GM23338 (cell line): ENCODE results near the gene NRG3. TPM values are rescaled to one million over a fixed set of nuclear protein-coding genes. Genes with fewer than 3 reads are reported as not detected.

Source experiments
- ATAC-seq: fragments of 200-7000 bp; cut with Tn5 transposase; 3 replicates; pipeline ENCODE4 v1.9.1; 2020
- DNase-seq: peaks from one replicate; pipeline ENCODE4 v3.0.0-alpha.2; 2015; ENCODE audit warnings: low spot score
- H2AFZ ChIP-seq: fragments of 200-600 bp; sonication (generic); 2 replicates; pipeline ENCODE4 v1.8.0; 2016; ENCODE audit warnings: antibody characterized with exemption, mild to moderate bottlenecking, moderate library complexity
- H3F3A ChIP-seq: fragments of 200-600 bp; sonication (generic); replicated peaks from 2 replicates; pipeline ENCODE4 v1.8.0; 2017; ENCODE audit warnings: antibody characterized with exemption, mixed run types, low read depth
- H3K27ac ChIP-seq: fragments of 200-600 bp; sonication (generic); 2 replicates; pipeline ENCODE4 v1.6.1; 2016; ENCODE audit warnings: low read depth
- H3K27me3 ChIP-seq: fragments of 200-600 bp; sonication (generic); 2 replicates; pipeline ENCODE4 v1.8.0; 2016; ENCODE audit warnings: mild to moderate bottlenecking, mixed run types, moderate library complexity; ENCODE audit not compliant: insufficient read depth
- H3K36me3 ChIP-seq: fragments of 200-600 bp; sonication (generic); 2 replicates; pipeline ENCODE4 v1.8.0; 2016; ENCODE audit warnings: mild to moderate bottlenecking; ENCODE audit not compliant: insufficient read depth
- H3K4me1 ChIP-seq: fragments of 200-600 bp; sonication (generic); 2 replicates; pipeline ENCODE4 v1.8.0; 2016; ENCODE audit warnings: mild to moderate bottlenecking, moderate library complexity; ENCODE audit not compliant: insufficient read depth
- H3K4me2 ChIP-seq: fragments of 200-600 bp; sonication (generic); 2 replicates; pipeline ENCODE4 v1.7.1; 2017; ENCODE audit warnings: mixed run types
- H3K4me3 ChIP-seq: fragments of 200-600 bp; sonication (generic); 2 replicates; pipeline ENCODE4 v1.6.1; 2016; ENCODE audit warnings: mixed run types
- H3K79me2 ChIP-seq: fragments of 200-600 bp; sonication (generic); replicated peaks from 2 replicates; pipeline ENCODE4 v1.8.0; 2017; ENCODE audit warnings: mild to moderate bottlenecking; ENCODE audit not compliant: insufficient read depth
- H3K9me2 ChIP-seq: fragments of 200-600 bp; sonication (generic); 2 replicates; pipeline ENCODE4 v1.8.0; 2017; ENCODE audit not compliant: insufficient read depth
- H4K20me1 ChIP-seq: fragments of 200-600 bp; sonication (generic); replicated peaks from 2 replicates; pipeline ENCODE4 v1.8.0; 2017; ENCODE audit warnings: mild to moderate bottlenecking; ENCODE audit not compliant: insufficient read depth
- H3K27ac Mint-ChIP-seq: 2 replicates; pipeline ENCODE4 v1.8.0; 2020; ENCODE audit warnings: inconsistent platforms, mild to moderate bottlenecking, moderate library complexity, mixed read lengths
- H3K27me3 Mint-ChIP-seq: 3 replicates; pipeline ENCODE4 v1.8.0; 2022; ENCODE audit warnings: low read depth, mild to moderate bottlenecking, moderate library complexity, mixed read lengths, inconsistent platforms; ENCODE audit not compliant: insufficient read depth, poor library complexity
- H3K36me3 Mint-ChIP-seq: 3 replicates; pipeline ENCODE4 v1.8.0; 2021; ENCODE audit warnings: low read depth, mild to moderate bottlenecking, inconsistent platforms, moderate library complexity, mixed read lengths
- H3K4me1 Mint-ChIP-seq: 3 replicates; pipeline ENCODE4 v1.8.0; 2020; ENCODE audit warnings: mild to moderate bottlenecking, inconsistent platforms, mixed read lengths
- H3K4me3 Mint-ChIP-seq: 3 replicates; pipeline ENCODE4 v1.8.0; 2021; ENCODE audit warnings: moderate library complexity, mild to moderate bottlenecking, inconsistent platforms, mixed read lengths
- H3K9me3 Mint-ChIP-seq: 3 replicates; pipeline ENCODE4 v1.8.0; 2020; ENCODE audit warnings: moderate library complexity, mild to moderate bottlenecking, inconsistent platforms, mixed read lengths
- CREB1 ChIP-seq: fragments of 250-450 bp; sonication (Bioruptor Pico); IDR thresholded peaks from 2 replicates; pipeline ENCODE4 v1.5.0; 2020; ENCODE audit warnings: low read depth, mild to moderate bottlenecking, moderate library complexity
- CTCF ChIP-seq, 2 experiments: fragments of 200-600 bp in 1 of 2; sonication (generic) in 1 of 2; conservative IDR thresholded peaks; 2 replicates each; pipeline versions ENCODE4 v1.5.1 to v1.6.1; 2016 to 2017; ENCODE audit warnings: antibody characterized with exemption in 2 of 2, low read depth in 2 of 2, mild to moderate bottlenecking in 2 of 2, moderate library complexity in 1 of 2
- ETS1 ChIP-seq: IDR thresholded peaks from 2 replicates; pipeline ENCODE4 v1.6.1; 2016; ENCODE audit warnings: antibody characterized with exemption
- EZH2 ChIP-seq: fragments of 200-600 bp; sonication (generic); IDR thresholded peaks from one replicate; pipeline ENCODE4 v1.8.0; 2017; ENCODE audit warnings: antibody characterized with exemption, mild to moderate bottlenecking, low read depth; ENCODE audit not compliant: unreplicated experiment
- EZH2phosphoT487 ChIP-seq: fragments of 200-600 bp; sonication (generic); IDR thresholded peaks from one replicate; pipeline ENCODE4 v1.8.1; 2018; ENCODE audit warnings: antibody characterized with exemption; ENCODE audit not compliant: unreplicated experiment
- JUNB ChIP-seq: IDR thresholded peaks from one replicate; pipeline ENCODE4 v1.6.1; 2016; ENCODE audit warnings: antibody characterized with exemption; ENCODE audit not compliant: unreplicated experiment
- NANOG ChIP-seq: IDR thresholded peaks from 2 replicates; pipeline ENCODE4 v1.6.1; 2016; ENCODE audit warnings: antibody characterized with exemption, borderline replicate concordance
- POLR2AphosphoS5 ChIP-seq: IDR thresholded peaks from 2 replicates; pipeline ENCODE4 v1.6.1; 2016; ENCODE audit warnings: antibody characterized with exemption, low read depth
- ZNF114 ChIP-seq: fragments of 250-450 bp; sonication (Bioruptor Pico); IDR thresholded peaks from 2 replicates; pipeline ENCODE4 v1.5.0; 2020; ENCODE audit warnings: mild to moderate bottlenecking, moderate library complexity
- polyA plus RNA-seq: library from polyadenylated mRNA; unstranded; fragments of >200 nt; fragmentation: Nextera tagmentation; extraction: Ambion mirVana; gene quantifications from 2 replicates; pipeline ENCODE4 v1.2.1, GENCODE V29; 2016
- total RNA-seq: library from RNA; depleted of rRNA; stranded (reverse); fragments of >200 nt; shearing (Covaris generic); gene quantifications from 2 replicates; pipeline ENCODE4 v1.2.3, GENCODE V29; 2014
- TF ChIP-seq, protein P1 (sequence below): fragments of 250-450 bp; sonication (Bioruptor Pico); IDR thresholded peaks from 2 replicates; pipeline ENCODE4 v1.5.0; 2020; ENCODE audit warnings: mild to moderate bottlenecking, moderate library complexity

NRG3 gene
- total and polyA plus RNA-seq, 2 experiments from 2014 or later, result 1.9 to 3.9 TPM

DNA sequence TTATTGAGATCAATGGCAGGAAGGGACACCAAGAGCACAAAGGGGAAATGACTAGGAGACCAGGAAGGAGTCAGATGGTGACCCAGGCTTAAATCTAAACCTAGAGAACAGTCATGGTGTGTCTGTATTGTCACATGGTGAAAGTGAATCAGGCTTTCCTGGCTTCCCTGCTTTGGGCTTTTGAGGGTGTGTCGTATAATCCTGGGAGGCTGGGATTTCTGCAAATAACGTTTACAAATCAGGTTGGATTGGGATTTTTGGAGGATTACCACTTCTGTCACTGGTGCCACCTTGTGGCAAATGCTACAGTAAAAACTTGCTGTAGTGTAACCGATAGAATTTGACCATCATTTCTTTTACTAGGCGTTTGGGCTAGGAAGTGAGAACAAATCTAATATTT lies 502.6 kb downstream of the NRG3 start:
- H4K20me1 ChIP-seq, result no peaks in the 10 kb centered on the region
- H3K36me3 ChIP-seq, result no peaks in the 10 kb centered on the region; the same call in 1 of the 2 replicates
- no peaks in the 10 kb centered on the region for H3K9me2 ChIP-seq
- no peak overlapping the region for H3K4me3 ChIP-seq
- H2AFZ ChIP-seq, result no peak overlapping the region
- ATAC-seq (peak; percentile 61), DNase-seq (peak; percentile 55)
- H3K79me2 ChIP-seq, result no peaks in the 10 kb centered on the region
- H3K27me3 ChIP-seq, result no peaks in the 10 kb centered on the region
- TF ChIP-seq CTCF (conservative IDR thresholded peaks at IDR 0.05; ENCODE audit: low read depth in 2 of 2), result peak; percentile 61 to 68
- TF ChIP-seq EZH2phosphoT487, result no peak
- no peak overlapping the region for H3K4me2 ChIP-seq
- Mint-ChIP-seq H3K4me1 (no peaks in the 10 kb centered on the region), H3K27ac (no peak overlapping the region), H3K36me3 (no peaks in the 10 kb centered on the region), H3K9me3 (no peaks in the 10 kb centered on the region), H3K27me3 (no peaks in the 10 kb centered on the region), H3K4me3 (no peak overlapping the region)
- H3K4me1 ChIP-seq, result no peaks in the 10 kb centered on the region
- no peak overlapping the region for H3K27ac ChIP-seq
- no peaks in the 10 kb centered on the region for H3F3A ChIP-seq

DNA sequence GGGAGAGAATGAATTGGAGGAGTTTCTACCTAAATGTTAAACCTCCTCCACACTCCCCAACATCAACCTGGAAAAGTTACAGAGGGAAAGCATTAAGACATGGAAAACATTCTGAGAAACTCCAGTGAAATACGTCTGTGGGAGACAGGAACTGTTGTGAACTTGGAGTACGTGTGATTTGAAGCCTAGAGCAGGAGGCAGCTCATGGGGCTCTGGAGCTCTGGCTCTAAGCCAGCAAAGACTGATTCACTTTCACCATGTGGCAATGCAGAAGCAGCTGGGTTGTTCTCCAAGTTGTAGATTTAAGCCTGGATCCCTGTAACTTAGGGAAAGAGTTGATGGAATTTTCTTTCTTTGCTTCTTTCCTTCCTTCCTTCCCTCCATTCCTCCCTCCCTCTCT lies 503.2 kb downstream of the NRG3 start:
- H3K9me2 ChIP-seq, result no peaks in the 10 kb centered on the region
- H3K36me3 Mint-ChIP-seq, result no peaks in the 10 kb centered on the region
- no peaks in the 10 kb centered on the region for H3K36me3 ChIP-seq
- H3K27me3 ChIP-seq, result no peaks in the 10 kb centered on the region
- H3K4me1 Mint-ChIP-seq, result no peaks in the 10 kb centered on the region
- no peak overlapping the region for H3K4me3 Mint-ChIP-seq
- H3K4me3 ChIP-seq, result no peak overlapping the region
- H3F3A ChIP-seq, result no peaks in the 10 kb centered on the region
- H3K9me3 Mint-ChIP-seq, result no peaks in the 10 kb centered on the region
- H3K4me1 ChIP-seq, result no peaks in the 10 kb centered on the region
- H3K79me2 ChIP-seq, result no peaks in the 10 kb centered on the region
- H3K4me2 ChIP-seq, result no peak overlapping the region
- H3K27ac ChIP-seq, result no peak overlapping the region
- DNase-seq, result no peak
- H3K27me3 Mint-ChIP-seq, result no peaks in the 10 kb centered on the region
- no peak overlapping the region for H2AFZ ChIP-seq
- no peaks in the 10 kb centered on the region for H4K20me1 ChIP-seq
- no peak overlapping the region for H3K27ac Mint-ChIP-seq
- no peak for ATAC-seq
- TF ChIP-seq CREB1 (CRISPR knock-in tag), result no peak
- no peak for TF ChIP-seq NANOG
- no peak for TF ChIP-seq EZH2
- TF ChIP-seq, protein P1, sequence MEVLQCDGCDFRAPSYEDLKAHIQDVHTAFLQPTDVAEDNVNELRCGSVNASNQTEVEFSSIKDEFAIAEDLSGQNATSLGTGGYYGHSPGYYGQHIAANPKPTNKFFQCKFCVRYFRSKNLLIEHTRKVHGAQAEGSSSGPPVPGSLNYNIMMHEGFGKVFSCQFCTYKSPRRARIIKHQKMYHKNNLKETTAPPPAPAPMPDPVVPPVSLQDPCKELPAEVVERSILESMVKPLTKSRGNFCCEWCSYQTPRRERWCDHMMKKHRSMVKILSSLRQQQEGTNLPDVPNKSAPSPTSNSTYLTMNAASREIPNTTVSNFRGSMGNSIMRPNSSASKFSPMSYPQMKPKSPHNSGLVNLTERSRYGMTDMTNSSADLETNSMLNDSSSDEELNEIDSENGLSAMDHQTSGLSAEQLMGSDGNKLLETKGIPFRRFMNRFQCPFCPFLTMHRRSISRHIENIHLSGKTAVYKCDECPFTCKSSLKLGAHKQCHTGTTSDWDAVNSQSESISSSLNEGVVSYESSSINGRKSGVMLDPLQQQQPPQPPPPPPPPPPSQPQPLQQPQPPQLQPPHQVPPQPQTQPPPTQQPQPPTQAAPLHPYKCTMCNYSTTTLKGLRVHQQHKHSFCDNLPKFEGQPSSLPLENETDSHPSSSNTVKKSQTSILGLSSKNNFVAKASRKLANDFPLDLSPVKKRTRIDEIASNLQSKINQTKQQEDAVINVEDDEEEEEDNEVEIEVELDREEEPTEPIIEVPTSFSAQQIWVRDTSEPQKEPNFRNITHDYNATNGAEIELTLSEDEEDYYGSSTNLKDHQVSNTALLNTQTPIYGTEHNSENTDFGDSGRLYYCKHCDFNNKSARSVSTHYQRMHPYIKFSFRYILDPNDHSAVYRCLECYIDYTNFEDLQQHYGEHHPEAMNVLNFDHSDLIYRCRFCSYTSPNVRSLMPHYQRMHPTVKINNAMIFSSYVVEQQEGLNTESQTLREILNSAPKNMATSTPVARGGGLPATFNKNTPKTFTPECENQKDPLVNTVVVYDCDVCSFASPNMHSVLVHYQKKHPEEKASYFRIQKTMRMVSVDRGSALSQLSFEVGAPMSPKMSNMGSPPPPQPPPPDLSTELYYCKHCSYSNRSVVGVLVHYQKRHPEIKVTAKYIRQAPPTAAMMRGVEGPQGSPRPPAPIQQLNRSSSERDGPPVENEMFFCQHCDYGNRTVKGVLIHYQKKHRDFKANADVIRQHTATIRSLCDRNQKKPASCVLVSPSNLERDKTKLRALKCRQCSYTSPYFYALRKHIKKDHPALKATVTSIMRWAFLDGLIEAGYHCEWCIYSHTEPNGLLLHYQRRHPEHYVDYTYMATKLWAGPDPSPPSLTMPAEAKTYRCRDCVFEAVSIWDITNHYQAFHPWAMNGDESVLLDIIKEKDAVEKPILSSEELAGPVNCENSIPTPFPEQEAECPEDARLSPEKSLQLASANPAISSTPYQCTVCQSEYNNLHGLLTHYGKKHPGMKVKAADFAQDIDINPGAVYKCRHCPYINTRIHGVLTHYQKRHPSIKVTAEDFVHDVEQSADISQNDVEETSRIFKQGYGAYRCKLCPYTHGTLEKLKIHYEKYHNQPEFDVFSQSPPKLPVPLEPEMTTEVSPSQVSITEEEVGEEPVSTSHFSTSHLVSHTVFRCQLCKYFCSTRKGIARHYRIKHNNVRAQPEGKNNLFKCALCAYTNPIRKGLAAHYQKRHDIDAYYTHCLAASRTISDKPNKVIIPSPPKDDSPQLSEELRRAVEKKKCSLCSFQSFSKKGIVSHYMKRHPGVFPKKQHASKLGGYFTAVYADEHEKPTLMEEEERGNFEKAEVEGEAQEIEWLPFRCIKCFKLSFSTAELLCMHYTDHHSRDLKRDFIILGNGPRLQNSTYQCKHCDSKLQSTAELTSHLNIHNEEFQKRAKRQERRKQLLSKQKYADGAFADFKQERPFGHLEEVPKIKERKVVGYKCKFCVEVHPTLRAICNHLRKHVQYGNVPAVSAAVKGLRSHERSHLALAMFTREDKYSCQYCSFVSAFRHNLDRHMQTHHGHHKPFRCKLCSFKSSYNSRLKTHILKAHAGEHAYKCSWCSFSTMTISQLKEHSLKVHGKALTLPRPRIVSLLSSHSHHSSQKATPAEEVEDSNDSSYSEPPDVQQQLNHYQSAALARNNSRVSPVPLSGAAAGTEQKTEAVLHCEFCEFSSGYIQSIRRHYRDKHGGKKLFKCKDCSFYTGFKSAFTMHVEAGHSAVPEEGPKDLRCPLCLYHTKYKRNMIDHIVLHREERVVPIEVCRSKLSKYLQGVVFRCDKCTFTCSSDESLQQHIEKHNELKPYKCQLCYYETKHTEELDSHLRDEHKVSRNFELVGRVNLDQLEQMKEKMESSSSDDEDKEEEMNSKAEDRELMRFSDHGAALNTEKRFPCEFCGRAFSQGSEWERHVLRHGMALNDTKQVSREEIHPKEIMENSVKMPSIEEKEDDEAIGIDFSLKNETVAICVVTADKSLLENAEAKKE (CRISPR knock-in tag), result no peak
- TF ChIP-seq POLR2AphosphoS5, result no peak
- no peak for TF ChIP-seq ZNF114 (CRISPR knock-in tag)
- TF ChIP-seq ETS1, result no peak
- TF ChIP-seq JUNB, result no peak
